GM23248 (cell line): ENCODE measurements around the gene HNRNPM.

Experiments
- EZH2 ChIP-seq: fragments of 200-600 bp; sonication (generic); IDR thresholded peaks from 2 replicates; pipeline ENCODE4 v1.6.1; 2018; ENCODE audit warnings: antibody characterized with exemption, mild to moderate bottlenecking; ENCODE audit not compliant: insufficient read depth, poor library complexity, severe bottlenecking
- EZH2phosphoT487 ChIP-seq: fragments of 200-600 bp; sonication (generic); IDR thresholded peaks from 2 replicates; pipeline ENCODE4 v1.6.1; 2018; ENCODE audit warnings: antibody characterized with exemption, moderate library complexity, mild to moderate bottlenecking, low read depth; ENCODE audit not compliant: insufficient read depth

- no peak for TF ChIP-seq EZH2
- TF ChIP-seq EZH2phosphoT487: no peak
Measured at GRCh38 chr19:8452446-8453123, 7.8 kb downstream of the HNRNPM start.
